Mesendoderm (in vitro differentiated cells): Measurements from ENCODE around the gene HES5. TPM values are rescaled to one million over a fixed set of nuclear protein-coding genes. Genes with fewer than 3 reads are reported as not detected.
"Not testable (repeated sequence)": the region's sequence is repeated elsewhere in the genome, so short reads cannot be mapped to it uniquely, and the experiment has no call there.

ENCODE experiments used
- DNase-seq: peaks from one replicate; pipeline ENCODE4 v3.0.0; 2013
- H2AK5ac ChIP-seq: 2 replicates; pipeline ENCODE4 v1.6.1; 2013; ENCODE audit warnings: low read length, inconsistent platforms
- H2BK120ac ChIP-seq: 2 replicates; pipeline ENCODE4 v1.6.1; 2013; ENCODE audit warnings: low read depth, mild to moderate bottlenecking, low read length, moderate library complexity, mixed read lengths
- H2BK15ac ChIP-seq: replicated peaks from 2 replicates; pipeline ENCODE4 v1.6.1; 2013; ENCODE audit warnings: low read depth, mild to moderate bottlenecking, moderate library complexity
- H2BK5ac ChIP-seq: 2 replicates; pipeline ENCODE4 v1.6.1; 2013; ENCODE audit warnings: low read length, inconsistent platforms
- H3K18ac ChIP-seq: 2 replicates; pipeline ENCODE4 v1.6.1; 2013; ENCODE audit warnings: mild to moderate bottlenecking, low read length, mixed read lengths
- H3K23ac ChIP-seq: one replicate; pipeline ENCODE4 v1.6.1; 2013; ENCODE audit warnings: low read length
- H3K27ac ChIP-seq: 2 replicates; pipeline ENCODE4 v1.5.1; 2013; ENCODE audit warnings: low read depth, mild to moderate bottlenecking, inconsistent platforms, low read length, moderate library complexity
- H3K27me3 ChIP-seq: 2 replicates; pipeline ENCODE4 v1.6.1; 2013; ENCODE audit warnings: low read length, control low read depth, mild to moderate bottlenecking, inconsistent platforms; ENCODE audit not compliant: insufficient read depth, poor library complexity
- H3K36me3 ChIP-seq: 2 replicates; pipeline ENCODE4 v1.6.1; 2013; ENCODE audit warnings: low read length, inconsistent platforms; ENCODE audit not compliant: control insufficient read depth, insufficient read depth
- H3K4ac ChIP-seq: one replicate; pipeline ENCODE4 v1.6.1; 2013; ENCODE audit warnings: low read depth, mild to moderate bottlenecking, low read length, moderate library complexity
- H3K4me1 ChIP-seq: 2 replicates; pipeline ENCODE4 v1.6.1; 2013; ENCODE audit warnings: low read depth, low read length, inconsistent platforms; ENCODE audit not compliant: control insufficient read depth
- H3K4me2 ChIP-seq: 2 replicates; pipeline ENCODE4 v1.6.1; 2013; ENCODE audit warnings: low read length
- H3K4me3 ChIP-seq: 2 replicates; pipeline ENCODE4 v1.5.1; 2013; ENCODE audit warnings: mild to moderate bottlenecking, low read length
- H3K56ac ChIP-seq: one replicate; pipeline ENCODE4 v1.6.1; 2013; ENCODE audit warnings: low read length
- H3K79me1 ChIP-seq: 2 replicates; pipeline ENCODE4 v1.6.1; 2013; ENCODE audit warnings: low read length, inconsistent platforms
- H3K79me2 ChIP-seq: 2 replicates; pipeline ENCODE4 v1.6.1; 2013; ENCODE audit warnings: mild to moderate bottlenecking, low read length; ENCODE audit not compliant: control insufficient read depth, insufficient read depth
- H3K9ac ChIP-seq: 2 replicates; pipeline ENCODE4 v1.6.1; 2013; ENCODE audit warnings: low read length, inconsistent platforms
- H4K5ac ChIP-seq: one replicate; pipeline ENCODE4 v1.6.1; 2013; ENCODE audit warnings: low read length
- H4K8ac ChIP-seq: one replicate; pipeline ENCODE4 v1.6.1; 2013; ENCODE audit warnings: low read depth, mild to moderate bottlenecking, control low read depth, low read length, moderate library complexity
- WGBS: extraction: QIAGEN DNeasy Blood & Tissue Kit; methylation state at CpG from one replicate; pipeline ENCODE4 v1.1.7; 2013; ENCODE audit warnings: low lambda C conversion rate, missing lambda C conversion rate; ENCODE audit not compliant: insufficient coverage; ENCODE audit errors: extremely low coverage; 5-methylcytosine and 5-hydroxymethylcytosine counted together
- polyA plus RNA-seq, 2 experiments: library from polyadenylated mRNA; stranded (reverse); fragments of 200-250 nt; gene quantifications; one replicate each; pipeline ENCODE4 v1.2.3, GENCODE V29; 2013

The HES5 gene
- not detected for polyA plus RNA-seq (2013, experiment 1 of 2)
- not detected for polyA plus RNA-seq (2013, experiment 2 of 2)

- H2BK120ac ChIP-seq = no peak within 1 kb of the TSS
- H2BK5ac ChIP-seq = no peak within 1 kb of the TSS
- no peak within 1 kb of the TSS for H2AK5ac ChIP-seq
- no peak within 1 kb of the TSS for H2BK15ac ChIP-seq
- H3K23ac ChIP-seq = no peak within 1 kb of the TSS
- no peak within 1 kb of the TSS for H3K18ac ChIP-seq
- peak within 1 kb of the TSS; percentile 67 for H3K56ac ChIP-seq
- no peak within 1 kb of the TSS for H4K8ac ChIP-seq
- WGBS = no CpG with 5 or more reads among the region's 91 CpGs
- no peak for DNase-seq
- H3K79me2 ChIP-seq = peaks cover 9% of the 10 kb centered on the region
- peaks cover 7% of the 10 kb centered on the region for H3K79me1 ChIP-seq
- no peak within 1 kb of the TSS for H3K27ac ChIP-seq
- H3K4me2 ChIP-seq = peak within 1 kb of the TSS; percentile 44
- no peak within 1 kb of the TSS for H3K4me3 ChIP-seq
- no peak within 1 kb of the TSS for H3K4ac ChIP-seq
- H3K4me1 ChIP-seq = peaks cover 4% of the 10 kb centered on the region
- H3K27me3 ChIP-seq = peaks cover 23% of the 10 kb centered on the region
- no peak within 1 kb of the TSS for H3K9ac ChIP-seq
- H4K5ac ChIP-seq = no peak within 1 kb of the TSS
- no peaks in the 10 kb centered on the region for H3K36me3 ChIP-seq
These were observed at the start of gene HES5 for GRCh38 chr1:2529784-2530512. TSS of gene HES5 (minus strand) at chr1:2530263. CDS start at chr1:2530164, 99 bp downstream.

GRCh38 chr1:2578758-2579118 is 48.7 kb upstream of the HES5 start:
- Histone ChIP-seq H3K79me1 (no peaks in the 10 kb centered on the region), H3K18ac (no peak overlapping the region), H3K4ac (no peak overlapping the region), H3K9ac (no peak overlapping the region), H3K4me3 (no peak overlapping the region), H3K79me2 (no peaks in the 10 kb centered on the region), H3K23ac (no peak overlapping the region), H2BK15ac (no peak overlapping the region), H3K27me3 (no peaks in the 10 kb centered on the region), H4K5ac (no peak overlapping the region), H3K27ac (no peak overlapping the region), H3K4me2 (no peak overlapping the region), H3K36me3 (no peaks in the 10 kb centered on the region), H2BK120ac (no peak overlapping the region), H3K56ac (peak overlapping the region; percentile 11), H2AK5ac (no peak overlapping the region), H3K4me1 (peaks cover 1% of the 10 kb centered on the region), H4K8ac (no peak overlapping the region), H2BK5ac (no peak overlapping the region)
- WGBS = no CpG with 5 or more reads among the region's 4 CpGs
- DNase-seq = no peak

GRCh38 chr1:2577565-2578075 is 47.6 kb upstream of the HES5 start:
- H3K4ac ChIP-seq, H3K79me2 ChIP-seq, DNase-seq, H3K27me3 ChIP-seq, H3K4me2 ChIP-seq, H2BK120ac ChIP-seq, H3K27ac ChIP-seq, H3K79me1 ChIP-seq, H2BK5ac ChIP-seq, H3K4me3 ChIP-seq, H3K4me1 ChIP-seq, H3K56ac ChIP-seq, H4K5ac ChIP-seq, H3K9ac ChIP-seq, H2BK15ac ChIP-seq, H4K8ac ChIP-seq, H3K36me3 ChIP-seq, H3K18ac ChIP-seq, H2AK5ac ChIP-seq, H3K23ac ChIP-seq: not testable (repeated sequence)
- WGBS = no CpG with 5 or more reads among the region's 23 CpGs

GRCh38 chr1:2575801-2576663 is 46.0 kb upstream of the HES5 start:
- Histone ChIP-seq H3K23ac (no peak overlapping the region), H3K79me2 (no peaks in the 10 kb centered on the region), H3K9ac (no peak overlapping the region), H3K18ac (no peak overlapping the region), H2BK5ac (no peak overlapping the region), H4K8ac (no peak overlapping the region), H3K4me2 (no peak overlapping the region), H3K27ac (no peak overlapping the region), H3K27me3 (no peaks in the 10 kb centered on the region), H3K56ac (no peak overlapping the region), H3K36me3 (no peaks in the 10 kb centered on the region), H2BK120ac (no peak overlapping the region), H3K4ac (no peak overlapping the region), H2AK5ac (no peak overlapping the region), H3K79me1 (no peaks in the 10 kb centered on the region), H3K4me3 (no peak overlapping the region), H4K5ac (no peak overlapping the region), H3K4me1 (peaks cover 1% of the 10 kb centered on the region), H2BK15ac (no peak overlapping the region)
- DNase-seq = no peak
- no CpG with 5 or more reads among the region's 23 CpGs for WGBS

GRCh38 chr1:2574350-2574749 is 44.3 kb upstream of the HES5 start:
- no peak overlapping the region for H3K4me3 ChIP-seq
- H3K4me2 ChIP-seq = no peak overlapping the region
- no peak overlapping the region for H3K27ac ChIP-seq
- no peak overlapping the region for H2BK5ac ChIP-seq
- H3K9ac ChIP-seq = no peak overlapping the region
- H3K4me1 ChIP-seq = peaks cover 1% of the 10 kb centered on the region
- no peak overlapping the region for H2BK15ac ChIP-seq
- no peak overlapping the region for H2BK120ac ChIP-seq
- no CpG with 5 or more reads among the region's 9 CpGs for WGBS
- no peaks in the 10 kb centered on the region for H3K79me2 ChIP-seq
- H3K18ac ChIP-seq = no peak overlapping the region
- H3K36me3 ChIP-seq = no peaks in the 10 kb centered on the region
- H4K8ac ChIP-seq = no peak overlapping the region
- no peaks in the 10 kb centered on the region for H3K79me1 ChIP-seq
- DNase-seq = no peak
- H3K27me3 ChIP-seq = no peaks in the 10 kb centered on the region
- no peak overlapping the region for H2AK5ac ChIP-seq
- H3K4ac ChIP-seq = no peak overlapping the region
- H4K5ac ChIP-seq = no peak overlapping the region
- no peak overlapping the region for H3K56ac ChIP-seq
- H3K23ac ChIP-seq = no peak overlapping the region
